ENCODE data around the gene RPS16. TPM values are rescaled to one million over a fixed set of nuclear protein-coding genes. Genes with fewer than 3 reads are reported as not detected.
"Not testable (repeated sequence)": the region's sequence is repeated elsewhere in the genome, so short reads cannot be mapped to it uniquely, and the experiment has no call there.

The RPS16 gene
- total RNA-seq, 4 donors from 2014 or later = 919 to 2,686 (median 1,277) TPM

DNA sequence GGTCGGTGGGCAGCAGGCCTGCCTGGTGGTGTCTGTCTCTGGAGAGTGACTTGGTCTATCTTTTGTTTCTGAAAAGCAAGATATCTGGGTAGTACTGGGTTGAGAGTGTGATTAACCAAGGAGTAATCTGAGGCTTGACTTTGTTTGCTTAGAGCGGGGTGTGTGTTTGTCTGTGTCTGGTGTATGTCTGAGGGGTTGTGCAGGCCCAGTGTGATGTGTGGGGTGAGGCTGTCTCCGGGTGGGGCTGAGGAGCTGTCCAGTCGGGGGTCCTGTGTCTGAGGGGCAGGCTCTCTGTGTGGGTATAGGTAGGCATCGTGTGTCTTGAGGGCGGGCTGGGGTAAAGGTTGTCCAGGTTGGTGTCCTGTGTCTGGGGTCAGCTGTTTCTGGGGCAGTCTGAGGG, 33.8 kb upstream of the RPS16 start:
- no peak overlapping the region for H3K4me3 ChIP-seq (replicated peaks in 1 of 3)
- no peaks in the 10 kb centered on the region for H3K4me1 ChIP-seq
- H3K36me3 ChIP-seq = peaks cover 94 to 100% of the 10 kb centered on the region in 2 donors
- 90 to 91% methylated on average over 6 of the region's 6 CpGs for WGBS, 2 donors
- no peaks in the 10 kb centered on the region for H3K27me3 ChIP-seq
- intact Hi-C loops (cut with DNase I) = no loop called here
- DNase-seq = no peak
- no peak overlapping the region for H3K27ac ChIP-seq
- TF ChIP-seq, protein P1, sequence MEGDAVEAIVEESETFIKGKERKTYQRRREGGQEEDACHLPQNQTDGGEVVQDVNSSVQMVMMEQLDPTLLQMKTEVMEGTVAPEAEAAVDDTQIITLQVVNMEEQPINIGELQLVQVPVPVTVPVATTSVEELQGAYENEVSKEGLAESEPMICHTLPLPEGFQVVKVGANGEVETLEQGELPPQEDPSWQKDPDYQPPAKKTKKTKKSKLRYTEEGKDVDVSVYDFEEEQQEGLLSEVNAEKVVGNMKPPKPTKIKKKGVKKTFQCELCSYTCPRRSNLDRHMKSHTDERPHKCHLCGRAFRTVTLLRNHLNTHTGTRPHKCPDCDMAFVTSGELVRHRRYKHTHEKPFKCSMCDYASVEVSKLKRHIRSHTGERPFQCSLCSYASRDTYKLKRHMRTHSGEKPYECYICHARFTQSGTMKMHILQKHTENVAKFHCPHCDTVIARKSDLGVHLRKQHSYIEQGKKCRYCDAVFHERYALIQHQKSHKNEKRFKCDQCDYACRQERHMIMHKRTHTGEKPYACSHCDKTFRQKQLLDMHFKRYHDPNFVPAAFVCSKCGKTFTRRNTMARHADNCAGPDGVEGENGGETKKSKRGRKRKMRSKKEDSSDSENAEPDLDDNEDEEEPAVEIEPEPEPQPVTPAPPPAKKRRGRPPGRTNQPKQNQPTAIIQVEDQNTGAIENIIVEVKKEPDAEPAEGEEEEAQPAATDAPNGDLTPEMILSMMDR (IDR thresholded peaks at IDR 0.05) = no peak
- TF ChIP-seq POLR2A (IDR thresholded peaks at IDR 0.05) = no peak
- H3K9me3 ChIP-seq = no peaks in the 10 kb centered on the region

DNA sequence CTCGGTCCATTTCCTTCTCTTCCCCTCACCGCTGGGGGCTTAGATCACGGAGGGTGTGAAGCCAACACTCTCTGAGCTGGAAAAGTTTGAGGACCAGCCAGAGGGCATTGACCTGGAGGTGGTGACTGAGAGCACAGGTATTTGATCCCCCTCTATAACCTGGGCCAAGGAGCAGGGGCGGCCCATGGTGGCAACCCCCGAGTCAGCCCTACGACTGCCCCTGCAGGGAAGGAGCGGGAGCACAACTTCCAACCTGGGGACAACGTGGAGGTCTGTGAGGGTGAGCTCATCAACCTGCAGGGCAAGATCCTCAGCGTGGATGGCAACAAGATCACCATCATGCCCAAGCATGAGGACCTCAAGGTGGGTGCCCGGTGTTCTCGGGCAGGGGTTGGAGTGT, 33.3 kb upstream of the RPS16 start:
- no peak for DNase-seq
- Histone ChIP-seq H3K27me3 (no peaks in the 10 kb centered on the region), H3K4me1 (no peaks in the 10 kb centered on the region), H3K4me3 (replicated peaks in 1 of 3) (no peak overlapping the region), H3K36me3 (peaks cover 91 to 100% of the 10 kb centered on the region in 2 donors), H3K9me3 (no peaks in the 10 kb centered on the region), H3K27ac (no peak overlapping the region)
- intact Hi-C loops (cut with DNase I) = no loop called here
- no peak for TF ChIP-seq POLR2A (IDR thresholded peaks at IDR 0.05)
- TF ChIP-seq, protein P1 (IDR thresholded peaks at IDR 0.05) = no peak
- 87 to 91% methylated on average over 7 to 11 of the region's 11 CpGs for WGBS, 2 donors

DNA sequence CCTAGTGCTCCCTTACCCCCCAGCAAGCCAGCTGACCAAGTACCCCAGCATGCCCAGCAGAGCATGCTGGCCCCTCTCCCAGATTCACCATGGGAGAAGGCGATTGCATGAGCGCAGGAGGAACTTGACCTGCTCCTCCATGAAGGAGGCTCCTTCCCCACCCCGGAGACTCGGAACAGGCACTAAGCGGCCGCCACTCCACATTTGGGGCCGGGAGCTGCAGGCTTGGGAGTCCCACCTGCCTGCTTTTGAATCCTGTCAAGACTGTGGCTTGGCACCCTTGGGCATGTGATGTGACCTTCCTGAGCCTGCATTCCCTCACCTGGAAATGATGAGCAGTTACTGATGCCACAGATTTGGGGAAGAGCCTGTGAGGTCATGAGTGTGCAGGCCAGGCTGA, 32.2 kb upstream of the RPS16 start:
- WGBS, 2 donors = 86 to 97% methylated on average over 5 to 6 of the region's 7 CpGs
- intact Hi-C loops (cut with DNase I) = no loop called here
- peaks cover 82 to 92% of the 10 kb centered on the region in 2 donors for H3K36me3 ChIP-seq

DNA sequence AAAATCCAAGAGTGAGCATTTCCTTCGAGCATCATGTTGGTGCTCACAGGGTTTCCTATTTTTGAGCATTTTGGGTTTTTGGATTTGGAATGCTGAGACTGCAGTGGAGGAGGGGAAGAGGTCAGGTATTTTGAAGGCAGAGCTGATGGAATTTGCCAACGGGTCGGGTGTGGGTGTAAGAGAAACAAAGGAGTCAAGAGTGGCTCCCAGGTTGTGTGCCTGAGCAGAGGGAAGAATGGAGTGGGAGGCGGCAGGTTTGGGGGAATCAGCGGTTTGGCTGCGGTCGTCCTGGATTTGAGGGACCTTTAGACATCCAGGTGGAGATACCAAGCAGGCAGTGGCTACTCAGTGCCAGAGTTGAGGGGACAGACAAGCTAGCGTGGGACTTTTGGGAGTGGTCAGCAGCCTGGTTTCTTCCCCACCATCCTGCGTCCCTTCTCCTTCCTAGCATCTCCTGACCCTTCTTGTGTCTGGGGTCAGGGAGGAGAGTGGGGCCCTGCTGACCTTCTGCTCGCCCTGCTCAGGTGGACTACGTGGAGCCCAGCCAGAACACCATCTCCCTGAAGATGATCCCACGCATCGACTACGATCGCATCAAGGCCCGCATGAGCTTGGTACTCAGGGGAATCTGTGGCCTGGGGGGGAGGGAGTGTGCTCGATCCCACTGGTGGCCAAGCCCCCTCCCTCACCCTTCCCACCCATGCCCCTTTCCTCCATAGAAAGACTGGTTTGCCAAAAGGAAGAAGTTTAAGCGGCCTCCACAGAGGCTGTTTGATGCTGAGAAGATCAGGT, 30.4 kb upstream of the RPS16 start:
- Histone ChIP-seq H3K27ac (no peak overlapping the region), H3K27me3 (no peaks in the 10 kb centered on the region), H3K4me1 (no peaks in the 10 kb centered on the region), H3K4me3 (replicated peaks in 1 of 3) (no peak overlapping the region), H3K9me3 (no peaks in the 10 kb centered on the region), H3K36me3 (peaks cover 64 to 78% of the 10 kb centered on the region in 2 donors)
- DNase-seq = no peak
- intact Hi-C loops (cut with DNase I) = no loop called here
- TF ChIP-seq, protein P1 (IDR thresholded peaks at IDR 0.05) = no peak
- no peak for TF ChIP-seq POLR2A (IDR thresholded peaks at IDR 0.05)
- 95 to 97% methylated on average over 18 of the region's 18 CpGs for WGBS, 2 donors

More for the DNA sequence above, 32.2 kb upstream of the RPS16 start:
- DNase-seq = no peak
- H3K27ac ChIP-seq = no peak overlapping the region
- no peaks in the 10 kb centered on the region for H3K27me3 ChIP-seq
- no peaks in the 10 kb centered on the region for H3K9me3 ChIP-seq
- H3K4me1 ChIP-seq = no peaks in the 10 kb centered on the region
- TF ChIP-seq, protein P1 (IDR thresholded peaks at IDR 0.05) = no peak
- TF ChIP-seq POLR2A (IDR thresholded peaks at IDR 0.05) = no peak
- no peak overlapping the region for H3K4me3 ChIP-seq (replicated peaks in 1 of 3)

DNA sequence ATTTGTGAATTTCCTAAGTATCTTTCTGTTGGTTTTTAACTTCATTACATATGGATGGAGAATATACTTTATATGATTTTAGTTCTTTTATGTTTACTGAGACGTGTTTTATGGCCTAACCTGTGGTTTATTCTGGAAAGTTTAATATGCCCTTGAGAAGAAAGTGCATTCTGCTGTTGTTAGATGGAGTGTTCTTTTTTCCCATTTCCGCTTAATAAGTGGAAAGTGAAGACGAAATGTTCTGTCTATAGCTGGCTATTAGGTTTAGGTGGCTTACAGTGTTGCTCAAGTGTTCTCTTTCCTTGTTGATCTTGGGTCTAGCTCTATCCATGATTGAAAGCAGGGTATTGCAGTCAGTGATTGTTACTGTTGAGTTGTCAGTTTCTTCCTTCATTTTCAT, 27.7 kb upstream of the RPS16 start:
- 72 to 94% methylated on average over 3 of the region's 3 CpGs for WGBS, 2 donors
- no peaks in the 10 kb centered on the region for H3K9me3 ChIP-seq
- intact Hi-C loops (cut with DNase I) = no loop called here
- peaks cover 61 to 77% of the 10 kb centered on the region in 2 donors for H3K36me3 ChIP-seq
- H3K4me3 ChIP-seq (replicated peaks in 1 of 3) = no peak overlapping the region
- no peak for TF ChIP-seq POLR2A (IDR thresholded peaks at IDR 0.05)
- TF ChIP-seq, protein P1 (IDR thresholded peaks at IDR 0.05) = no peak
- no peaks in the 10 kb centered on the region for H3K4me1 ChIP-seq
- H3K27me3 ChIP-seq = no peaks in the 10 kb centered on the region
- no peak for DNase-seq
- no peak overlapping the region for H3K27ac ChIP-seq

DNA sequence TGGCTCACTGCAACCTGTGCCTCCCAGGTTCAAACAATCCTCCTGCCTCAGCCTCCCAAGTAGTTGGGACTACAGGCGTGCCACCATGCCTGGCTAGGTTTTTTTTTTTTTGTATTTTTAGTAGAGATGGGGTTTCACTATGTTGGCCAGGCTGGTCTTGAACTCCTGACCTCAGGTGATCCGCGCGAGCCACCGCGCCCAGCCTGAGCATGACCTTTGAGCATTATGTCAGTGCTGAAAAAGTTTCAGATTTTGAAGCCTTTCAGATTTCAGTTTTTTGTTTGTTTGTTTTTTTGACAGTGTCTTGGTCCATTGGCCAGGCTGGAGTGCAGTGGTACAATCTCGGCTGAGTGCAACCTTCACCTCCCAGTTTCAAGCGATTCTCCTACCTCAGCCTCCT, 15.5 kb upstream of the RPS16 start:
- H3K4me1 ChIP-seq = peaks cover 9 to 24% of the 10 kb centered on the region in 2 donors
- H3K27ac ChIP-seq; DNase-seq; H3K27me3 ChIP-seq; intact Hi-C loops (cut with DNase I); H3K9me3 ChIP-seq; H3K4me3 ChIP-seq (replicated peaks in 1 of 3): not testable (repeated sequence)
- 96 to 97% methylated on average over 8 of the region's 8 CpGs for WGBS, 2 donors
- H3K36me3 ChIP-seq = peaks cover 5 to 14% of the 10 kb centered on the region in 2 donors
